NCI-H748 treated with DMSO at 0.1 percent for 48 hours (cell line): ENCODE data around the gene PPT1.
"Not testable (repeated sequence)": the region's sequence is repeated elsewhere in the genome, so short reads cannot be mapped to it uniquely, and the experiment has no call there.

Source experiments
- DNase-seq: peaks from one replicate; lab custom pipeline; 2025; lab: John Stamatoyannopoulos, UW

PPT1 gene

DNA sequence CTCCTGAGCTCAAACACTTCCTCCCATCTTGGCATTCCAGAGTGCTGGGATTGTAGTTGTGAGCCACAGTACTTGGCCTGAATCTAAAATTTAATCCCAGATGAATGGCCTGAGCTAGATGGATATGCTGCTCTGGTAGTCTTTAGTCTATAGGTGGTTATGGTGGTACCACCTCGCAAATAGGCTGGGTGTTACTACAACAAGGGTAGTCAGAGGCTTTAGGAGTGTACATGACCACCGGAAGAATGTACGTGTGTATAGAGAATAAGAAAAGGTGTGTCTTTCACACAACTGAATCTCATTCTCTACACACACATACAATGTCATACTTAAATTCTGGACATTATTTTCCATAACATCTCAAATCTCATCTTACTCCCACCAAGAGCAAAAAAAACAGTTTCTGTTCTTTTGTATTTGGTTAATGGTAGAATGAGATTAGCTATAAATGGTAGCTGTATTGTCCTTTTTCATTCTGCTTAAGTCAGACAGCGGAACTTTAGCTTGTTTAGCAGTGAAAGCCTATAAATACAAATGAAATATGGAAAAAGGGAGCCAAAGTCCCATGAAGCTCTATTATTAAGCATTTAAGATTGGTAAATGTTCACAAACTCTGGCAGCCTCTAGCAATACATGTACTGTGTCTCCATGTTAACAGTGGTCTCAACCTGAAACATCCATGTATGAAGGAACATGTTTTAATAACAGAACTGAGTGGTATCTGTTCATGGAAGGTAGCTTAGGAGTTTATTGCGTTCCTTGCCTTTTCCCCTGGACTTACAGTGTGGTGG is 40.3 kb downstream of the PPT1 start:
- DNase-seq, result no peak

DNA sequence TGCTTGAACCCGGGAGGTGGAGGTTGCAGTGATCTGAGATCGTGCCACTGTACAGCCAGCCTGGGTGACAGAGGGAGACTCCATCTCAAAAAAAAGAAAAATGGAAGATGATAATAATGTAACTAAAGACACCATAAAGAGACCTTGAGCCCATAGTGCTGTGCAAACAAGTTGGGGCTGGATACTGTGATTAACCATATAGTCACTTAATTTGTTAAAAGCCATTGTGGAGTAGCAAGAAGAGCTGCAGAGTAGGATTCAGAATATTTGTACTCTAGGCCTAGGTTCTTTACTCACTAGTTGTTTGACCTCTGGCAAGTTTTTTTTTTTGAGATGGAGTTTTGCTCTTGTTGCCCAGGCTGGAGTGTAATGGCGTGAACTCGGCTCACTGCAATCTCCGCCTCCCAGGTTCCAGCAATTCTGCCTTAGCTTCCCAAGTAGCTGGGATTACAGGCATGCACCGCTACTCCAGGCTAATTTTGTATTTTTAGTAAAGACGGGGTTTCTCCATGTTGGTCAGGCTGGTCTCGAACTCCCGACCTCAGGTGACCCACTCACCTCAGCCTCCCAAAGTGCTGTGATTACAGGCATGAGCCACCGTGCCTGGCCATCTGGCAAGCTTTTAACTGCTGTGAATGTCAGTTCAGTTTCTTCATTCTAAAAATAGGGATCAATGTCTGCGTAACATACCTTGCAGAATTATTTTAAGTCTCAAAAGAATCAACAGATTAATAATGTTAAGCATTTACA is 43.7 kb downstream of the PPT1 start:
- DNase-seq, result no peak

DNA sequence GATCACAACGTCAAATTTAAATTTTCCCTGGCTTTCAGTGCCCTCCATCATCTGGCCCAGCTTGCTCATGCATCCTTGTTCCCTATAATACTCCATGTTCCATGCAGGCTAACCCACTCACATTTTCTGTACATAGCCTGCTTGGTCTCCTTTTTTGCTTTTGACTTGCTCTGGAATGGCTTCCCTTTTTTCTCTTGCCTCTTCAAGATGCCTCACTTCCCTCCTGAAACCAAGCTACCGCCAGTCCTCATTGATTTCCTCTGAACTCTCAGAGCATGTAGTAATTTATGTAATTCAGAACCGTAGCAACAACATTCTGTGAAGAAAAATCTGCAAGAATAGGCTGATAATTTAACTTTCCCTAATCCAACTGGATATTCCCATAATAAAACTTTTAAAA is 46.2 kb downstream of the PPT1 start:
- DNase-seq, result no peak

DNA sequence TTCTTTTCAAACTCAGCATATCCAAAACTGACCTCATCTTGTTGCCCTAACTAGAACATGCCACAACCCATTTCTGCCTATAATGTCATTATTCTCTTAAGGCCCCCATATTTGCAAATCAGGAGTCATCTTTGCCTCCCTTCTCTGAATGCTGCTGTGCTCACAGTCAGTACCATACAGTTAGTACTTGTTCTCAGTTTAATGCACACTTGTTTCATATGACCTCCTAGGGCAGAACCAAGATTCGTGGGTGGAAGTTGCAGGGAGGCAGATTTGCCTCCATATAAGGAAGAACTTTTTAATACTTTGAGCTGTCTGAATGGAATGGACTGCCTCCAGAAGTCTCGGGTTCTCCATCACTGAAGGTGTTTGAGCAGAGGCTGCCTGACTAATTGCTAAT is 47.3 kb downstream of the PPT1 start:
- no peak for DNase-seq

DNA sequence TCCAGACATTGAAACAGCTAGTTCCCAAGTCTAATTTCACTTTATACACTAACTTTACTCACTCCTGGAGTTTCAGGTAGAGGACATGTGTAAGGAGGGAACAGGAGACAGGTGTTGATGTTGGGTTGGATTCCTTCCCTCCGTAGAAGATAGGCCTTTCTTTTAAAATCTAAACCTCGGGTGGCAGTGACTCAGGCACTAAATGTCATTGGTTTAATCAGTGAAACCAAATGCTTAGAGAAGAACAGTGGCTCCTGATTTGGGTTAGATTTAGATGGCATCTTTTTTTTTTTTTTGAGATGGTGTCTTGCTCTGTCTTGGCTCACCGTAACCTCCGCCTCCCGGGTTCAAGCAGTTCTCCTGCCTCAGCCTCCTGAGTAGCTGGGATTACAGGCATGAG is 49.3 kb downstream of the PPT1 start:
- DNase-seq, result no peak

DNA sequence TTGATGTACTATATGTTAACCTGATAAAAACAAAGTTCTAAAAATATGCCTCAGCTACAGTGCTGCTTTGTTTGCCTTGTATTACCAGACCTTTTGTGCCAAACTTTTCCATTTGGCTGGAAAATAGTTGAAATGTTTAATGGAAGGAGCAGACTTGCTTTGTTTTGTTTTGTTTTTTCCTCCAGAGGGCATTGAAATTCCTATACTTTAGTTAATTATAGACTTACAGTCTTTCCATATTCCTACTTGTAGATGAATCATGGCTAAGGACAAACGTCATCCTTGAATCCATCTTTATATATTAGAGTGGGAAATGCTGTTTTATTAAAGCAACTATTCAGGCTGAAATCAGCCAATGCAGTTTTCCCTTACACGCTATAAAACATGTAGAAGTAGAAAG is 49.8 kb downstream of the PPT1 start:
- DNase-seq, result no peak

DNA sequence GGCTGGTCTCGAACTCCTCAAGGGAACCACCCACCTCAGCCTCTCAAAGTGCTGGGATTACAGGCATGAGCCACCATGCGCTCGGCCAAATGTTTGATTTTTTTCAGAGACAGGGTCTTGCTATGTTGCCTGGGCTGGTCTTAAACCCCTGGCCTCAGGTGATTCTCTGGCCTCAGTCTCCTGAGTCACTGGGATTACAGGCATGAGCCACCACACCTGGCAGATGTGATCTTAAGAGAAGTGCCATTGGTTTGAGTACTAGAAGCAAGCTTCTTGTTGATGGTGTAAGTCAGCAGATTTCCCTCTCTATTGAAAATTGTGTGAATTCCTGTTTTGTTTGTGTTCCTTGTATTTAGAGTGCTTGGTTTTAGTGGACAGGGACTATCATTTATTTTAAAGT is 51.3 kb downstream of the PPT1 start:
- DNase-seq, result no peak

DNA sequence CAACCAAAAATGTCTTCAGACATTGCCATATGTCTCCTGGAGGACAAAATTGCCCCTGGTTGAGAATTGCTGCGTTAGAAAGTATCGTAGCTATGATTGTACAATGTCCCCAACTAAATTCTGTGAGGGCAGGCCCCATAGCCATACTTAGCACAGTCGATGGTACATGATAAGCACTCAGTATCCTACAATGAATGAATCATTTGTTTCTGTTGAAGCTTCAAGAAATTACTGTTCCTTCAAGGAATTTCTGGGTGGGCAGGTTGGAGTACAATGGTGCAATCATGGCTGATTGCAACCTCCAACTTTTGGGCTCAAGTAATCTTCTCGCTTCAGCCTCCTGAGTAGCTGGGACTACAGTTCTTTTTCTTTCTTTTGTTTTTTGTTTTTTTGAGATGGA is 51.9 kb downstream of the PPT1 start:
- no peak for DNase-seq

DNA sequence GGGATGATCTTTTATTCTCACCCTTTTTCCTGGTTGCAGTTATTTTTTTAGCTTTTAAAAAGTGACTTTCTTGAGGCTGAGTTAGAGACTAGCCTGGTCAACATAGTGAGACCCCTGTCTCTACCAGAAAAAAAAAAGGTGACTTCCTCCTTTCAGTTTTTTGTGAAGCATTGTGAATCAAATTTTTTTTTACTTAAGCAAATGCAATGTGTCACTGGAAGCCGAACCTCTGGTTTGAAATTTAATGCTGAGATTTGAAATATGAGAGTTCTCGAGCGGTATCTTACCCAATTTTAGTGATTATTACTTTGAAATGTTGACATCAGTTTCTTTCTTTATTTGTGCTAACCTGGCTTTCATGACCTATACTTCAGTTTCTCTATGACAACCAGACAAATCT is 52.9 kb downstream of the PPT1 start:
- no peak for DNase-seq

DNA sequence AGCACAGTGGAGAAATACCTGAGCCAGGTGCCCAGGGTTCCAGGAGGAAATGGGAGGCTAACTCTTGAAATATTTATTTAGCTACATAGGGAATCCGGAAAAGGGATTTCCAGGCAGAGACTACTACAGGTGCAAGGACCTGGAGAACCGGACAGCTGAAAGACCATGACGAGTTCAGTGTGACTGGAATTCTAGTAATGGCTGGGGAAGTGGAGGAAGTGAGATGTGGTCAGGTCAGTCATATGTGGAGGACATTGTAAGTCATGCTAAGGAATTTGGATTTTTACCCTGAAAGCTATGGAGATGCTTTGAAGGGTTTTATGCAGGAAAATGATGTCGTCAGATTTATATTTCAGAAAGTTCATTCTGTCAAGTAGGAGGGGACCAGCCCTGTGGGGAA is 54.7 kb downstream of the PPT1 start:
- DNase-seq, result no peak

DNA sequence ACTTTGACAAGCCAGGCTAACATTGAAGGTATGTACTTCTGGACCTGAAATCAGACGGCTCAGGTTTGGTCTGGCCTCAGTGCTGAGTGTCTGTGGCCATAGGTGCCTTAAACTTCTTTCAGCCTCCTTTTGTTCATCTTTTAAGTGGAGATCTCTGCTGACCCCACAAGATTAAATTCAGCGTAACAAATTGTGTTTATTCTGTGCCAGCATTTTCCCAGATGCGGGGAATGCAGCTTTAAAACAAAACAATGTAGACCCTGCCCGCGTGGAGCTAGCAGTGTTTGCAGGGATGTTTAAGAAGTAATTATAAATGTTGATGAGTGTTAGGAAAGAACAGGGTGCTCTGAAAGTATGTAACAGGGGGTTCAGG is 55.6 kb downstream of the PPT1 start:
- DNase-seq, result no peak

DNA sequence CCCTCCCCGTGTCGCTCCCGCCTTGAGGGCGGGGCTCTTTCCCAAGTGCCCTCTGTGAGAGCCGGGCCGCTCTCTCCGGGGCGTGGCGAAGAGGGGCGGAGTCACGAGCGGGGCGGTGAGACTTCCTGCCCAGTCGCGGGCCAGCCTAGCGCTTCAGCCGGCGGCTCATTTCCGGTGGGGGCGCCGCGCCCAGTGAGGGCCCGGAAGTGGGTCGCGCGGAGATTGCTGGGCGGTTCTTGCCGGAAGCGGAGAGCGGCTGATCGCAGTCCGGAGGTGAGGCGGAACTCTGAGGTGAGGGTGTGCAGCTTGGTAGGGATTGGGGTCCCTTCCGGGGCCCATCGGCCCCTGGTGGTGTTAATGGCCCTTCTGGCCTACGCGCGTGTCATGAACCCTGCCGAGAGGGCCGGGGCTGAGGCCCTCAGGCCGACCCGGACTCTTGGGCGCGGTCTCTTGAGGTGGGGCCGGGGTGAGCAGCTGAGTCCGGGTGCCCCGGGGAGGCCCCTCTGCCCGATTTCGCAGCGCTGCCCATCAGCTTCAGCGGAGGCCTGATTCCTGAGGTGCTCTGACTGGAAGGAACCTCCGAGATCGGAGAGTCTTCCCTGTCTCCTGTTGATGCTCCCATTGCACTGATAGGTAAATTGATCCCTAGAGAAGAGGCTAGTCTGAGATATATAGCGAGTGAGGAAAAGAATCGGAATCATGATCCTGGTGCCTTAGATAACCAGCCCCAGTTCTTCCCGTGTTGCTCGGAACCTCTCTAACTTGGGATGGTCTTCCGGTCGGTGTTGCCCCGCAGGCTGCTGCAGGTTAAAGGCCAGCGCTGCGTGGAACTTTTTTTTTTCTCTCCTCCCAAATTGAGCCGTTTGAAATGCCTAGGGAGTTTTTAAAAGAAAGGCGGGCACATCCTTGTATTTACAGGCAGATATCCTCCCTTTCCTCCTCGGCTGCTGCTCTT is 56.3 kb downstream of the PPT1 start, which contains the start of gene CAP1:
Gene CAP1 (plus strand): TSS at position 219 of the 955 bp plus-strand sequence. CDS start 18,618 bp downstream, outside the sequence.
- peak; percentile 100 for DNase-seq

DNA sequence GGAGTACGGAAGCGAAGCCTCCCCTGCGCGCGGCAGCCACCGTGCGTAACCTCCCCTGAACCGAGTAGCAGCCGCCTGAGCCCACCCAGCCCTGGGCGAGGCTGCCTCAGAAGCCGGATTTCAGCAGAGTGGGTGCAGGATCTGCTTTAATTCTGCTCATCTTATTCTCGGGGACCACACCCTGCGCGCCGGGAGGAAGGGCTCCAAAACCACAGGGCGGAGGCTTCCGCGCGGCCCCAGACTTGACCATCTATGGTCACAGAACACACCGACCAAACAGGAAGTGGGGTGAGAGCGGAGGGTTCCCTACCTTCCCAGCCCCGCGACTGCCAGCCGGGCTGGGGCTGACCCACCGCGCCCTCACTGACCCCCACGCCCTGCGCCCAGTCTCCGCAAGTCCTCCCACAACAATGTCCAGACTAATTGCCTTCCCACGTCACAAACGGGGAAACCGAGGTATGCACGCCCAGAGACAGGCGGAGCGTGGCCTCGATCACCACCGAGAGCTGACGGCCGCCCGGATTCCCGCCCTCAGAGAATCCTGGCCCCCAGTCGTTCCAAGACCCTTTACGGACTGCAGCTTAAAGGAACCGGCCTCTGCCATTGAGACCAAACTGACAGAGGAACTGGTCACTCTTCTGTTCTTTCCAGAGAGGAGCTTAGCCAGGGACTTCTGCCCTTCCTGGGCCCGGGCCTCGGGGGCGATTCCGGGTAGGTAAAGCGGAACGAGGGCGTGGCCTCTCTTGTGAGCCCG is 57.1 kb downstream of the PPT1 start:
- peak; percentile 100 for DNase-seq

DNA sequence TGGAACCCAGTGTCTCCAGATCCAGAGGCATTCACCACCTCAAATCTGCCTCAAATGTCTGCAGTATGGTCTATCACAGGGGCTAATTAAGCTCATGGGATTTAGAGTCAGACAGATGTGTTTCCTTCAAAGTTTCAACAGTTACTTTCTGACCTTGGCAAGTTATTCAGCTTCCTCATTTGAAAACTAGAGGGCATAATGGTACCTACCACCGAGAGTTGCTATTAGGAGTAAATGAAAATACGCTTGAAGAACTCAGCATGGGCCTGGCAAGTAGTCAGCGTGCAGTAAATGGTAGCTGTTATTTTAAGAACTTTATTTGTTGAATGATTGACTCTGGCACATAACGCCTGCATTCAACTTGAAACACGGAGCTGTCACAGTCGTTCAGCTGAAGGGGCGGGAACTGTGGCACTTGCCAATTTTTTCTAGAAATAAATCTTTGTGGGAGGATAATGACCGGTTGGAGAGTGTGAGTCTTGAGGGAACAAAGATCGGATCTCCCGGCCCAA is 57.8 kb downstream of the PPT1 start:
- peak; percentile 99 for DNase-seq

DNA sequence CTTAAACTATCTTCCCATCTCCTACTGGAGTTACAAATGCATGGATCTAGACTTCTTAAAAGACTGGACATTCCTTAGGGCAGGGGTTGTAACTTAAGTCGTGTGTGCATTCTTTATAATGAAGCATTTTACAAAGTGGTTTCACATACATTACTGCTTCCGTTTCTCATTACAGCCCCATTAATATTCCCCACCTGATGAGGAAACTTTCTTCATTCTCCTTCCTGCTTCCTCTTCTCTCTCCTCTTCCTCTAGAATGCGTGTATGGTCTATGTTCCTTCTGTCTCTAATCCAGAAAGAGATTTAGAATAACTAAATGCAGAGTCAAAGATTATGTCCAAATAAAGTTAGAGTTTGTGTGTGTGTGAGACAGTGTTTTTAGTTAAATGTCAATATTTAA is 58.4 kb downstream of the PPT1 start:
- no peak for DNase-seq

DNA sequence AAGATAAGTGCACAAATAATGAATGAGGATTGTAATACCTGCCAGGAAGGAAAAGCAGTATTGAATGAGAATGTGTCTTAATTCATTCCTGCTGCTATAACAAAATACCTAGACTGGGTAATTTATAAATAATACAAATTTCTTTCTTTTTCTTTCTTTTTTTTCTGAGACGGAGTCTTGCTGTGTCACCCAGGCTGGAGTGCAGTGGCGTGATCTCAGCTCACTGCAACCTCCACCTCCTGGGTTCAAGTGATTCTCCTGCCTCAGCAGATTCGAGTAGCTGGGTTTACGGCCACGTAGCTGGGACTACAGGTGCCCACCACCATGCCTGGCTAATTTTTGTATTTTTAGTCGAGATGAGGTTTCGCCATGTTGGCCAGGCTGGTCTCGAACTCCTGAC is 59.8 kb downstream of the PPT1 start:
- DNase-seq, result not testable (repeated sequence)

DNA sequence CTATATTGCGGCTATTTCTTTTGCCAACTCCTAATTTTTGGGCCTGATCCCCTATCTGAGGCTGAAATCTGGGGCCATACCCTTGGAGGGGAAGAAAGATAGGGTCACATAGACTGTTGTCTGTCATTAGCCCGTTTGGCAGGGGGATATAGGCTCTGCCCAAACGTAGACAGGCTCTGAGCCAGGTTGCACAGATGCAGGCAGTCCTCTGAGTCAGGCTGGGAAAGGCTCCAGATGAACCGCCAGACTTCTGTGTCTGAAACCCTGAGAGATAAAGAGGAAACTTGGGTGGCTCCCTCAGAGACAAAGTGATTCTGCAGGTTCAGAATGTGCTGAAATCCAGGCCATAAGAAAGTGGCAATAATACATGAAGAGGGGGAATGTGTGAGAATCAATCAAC is 60.5 kb downstream of the PPT1 start:
- DNase-seq, result no peak

DNA sequence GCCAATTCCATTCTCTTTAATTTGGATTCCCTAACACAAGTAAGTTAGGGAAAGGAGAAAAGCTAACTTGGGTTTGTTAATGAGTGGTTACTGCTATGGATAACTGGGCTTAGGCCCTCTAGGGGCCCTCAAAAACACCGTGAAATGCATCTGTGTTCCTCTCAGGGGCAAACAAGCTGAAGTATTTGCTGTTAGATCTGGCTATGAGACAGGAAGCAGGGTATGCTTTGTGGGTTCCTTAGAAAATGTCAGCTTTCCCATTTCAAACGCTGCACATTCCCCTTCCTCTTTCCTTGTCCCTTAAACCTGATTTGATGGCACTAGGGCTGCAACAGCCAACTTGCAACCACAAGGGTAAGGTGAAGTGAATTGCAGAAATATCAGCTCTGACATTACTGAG is 62.2 kb downstream of the PPT1 start:
- no peak for DNase-seq

DNA sequence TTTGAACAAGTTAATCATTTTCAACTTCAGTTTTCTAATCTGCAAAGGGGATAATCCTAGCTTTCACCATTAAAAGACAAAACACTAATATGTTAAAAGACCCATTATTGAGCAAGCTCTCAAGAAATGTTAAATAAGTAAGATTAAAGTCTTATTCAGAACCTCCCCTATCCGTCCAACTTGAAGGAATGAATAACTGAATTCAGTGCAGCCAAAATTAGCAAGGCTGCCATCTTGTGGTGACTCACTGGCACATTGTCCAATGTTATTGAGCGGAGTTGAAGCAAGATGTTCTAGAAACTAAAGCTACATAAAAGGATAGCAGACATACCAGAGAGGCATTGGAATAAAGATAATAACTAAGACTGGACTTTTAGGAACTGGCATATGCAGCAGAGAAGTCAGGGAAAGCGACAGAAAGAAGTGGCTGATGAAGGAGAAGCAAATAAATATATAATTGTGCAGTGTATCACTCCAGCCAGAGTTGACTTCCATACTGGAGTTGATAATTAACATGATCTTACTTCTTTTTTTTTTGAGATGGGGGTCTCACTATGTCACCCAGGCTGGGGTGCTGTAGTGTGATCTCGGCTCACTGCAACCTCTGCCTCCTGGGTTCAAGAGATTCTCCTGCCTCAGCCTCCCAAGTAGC is 64.7 kb downstream of the PPT1 start:
- DNase-seq, result peak; percentile 97

DNA sequence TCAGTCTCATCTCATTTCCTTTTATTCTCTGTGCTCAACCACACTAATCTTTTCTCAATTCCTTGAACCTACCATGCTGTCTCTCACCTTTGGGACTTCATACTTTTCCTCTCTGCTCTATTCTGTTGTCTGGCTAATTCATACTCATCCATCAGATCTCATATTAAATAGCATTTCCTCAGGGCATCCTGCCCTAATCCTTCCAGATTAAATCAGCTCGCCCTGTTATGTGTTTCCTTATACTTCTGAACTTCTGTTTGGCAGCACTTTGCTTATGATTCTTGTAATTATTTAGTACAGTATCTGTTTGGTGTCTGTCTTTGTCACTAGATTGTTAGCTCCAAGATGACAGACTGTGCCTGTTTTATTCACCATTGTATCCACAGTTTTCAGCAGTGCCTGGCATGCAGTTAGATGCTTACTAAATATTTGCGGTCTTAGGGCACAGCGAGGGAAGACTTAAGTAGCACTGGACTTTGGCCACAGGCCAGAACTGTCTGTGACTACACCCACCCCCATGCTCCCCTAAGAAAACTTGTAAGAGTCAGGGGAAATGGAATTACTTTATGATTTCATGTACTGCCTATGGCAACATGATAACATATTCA is 66.4 kb downstream of the PPT1 start:
- DNase-seq, result no peak

DNA sequence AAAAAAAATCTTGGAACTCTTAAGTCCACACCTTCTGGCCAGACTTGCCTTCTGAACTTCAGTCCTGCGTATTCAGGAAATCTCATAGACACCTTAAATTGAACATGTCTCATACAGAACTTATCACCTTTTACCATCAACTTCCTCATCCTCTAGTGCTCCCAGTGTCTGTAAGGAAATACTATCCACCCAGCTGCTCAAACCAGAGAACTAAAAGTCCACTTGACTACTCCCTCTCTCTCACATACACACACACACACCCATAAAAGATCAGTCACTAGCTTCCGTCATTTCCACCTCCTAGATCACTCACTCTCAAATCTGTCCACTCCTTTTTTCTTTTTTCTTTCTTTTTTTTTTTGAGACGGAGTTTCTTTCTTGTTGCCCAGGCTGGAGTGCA is 67.4 kb downstream of the PPT1 start:
- no peak for DNase-seq
